LNCaP clone FGC (cell line): ENCODE measurements around the gene AXIN2.

Experiments
- DNase-seq: peaks from one replicate; pipeline ENCODE4 v3.0.0-alpha.2; 2011; ENCODE audit warnings: low read depth
- H3K4me3 ChIP-seq: 2 replicates; pipeline ENCODE4 v1.5.1; 2011; ENCODE audit warnings: mild to moderate bottlenecking, low read depth, low read length, control low read depth
- CTCF ChIP-seq: IDR thresholded peaks from 2 replicates; pipeline ENCODE4 v1.5.1; 2012; ENCODE audit warnings: mild to moderate bottlenecking; ENCODE audit not compliant: control insufficient read depth, insufficient read depth; ENCODE audit errors: extremely low read depth

Gene AXIN2

GRCh38 chr17:65558683-65559460 is 2.6 kb downstream of the AXIN2 start:
- H3K4me3 ChIP-seq, result peak overlapping the region; percentile 73
- no peak for DNase-seq
- no peak for TF ChIP-seq CTCF

GRCh38 chr17:65558311-65558682 is 3.2 kb downstream of the AXIN2 start:
- DNase-seq, result no peak
- TF ChIP-seq CTCF, result no peak
- no peak overlapping the region for H3K4me3 ChIP-seq

GRCh38 chr17:65557349-65558310 is 3.8 kb downstream of the AXIN2 start:
- TF ChIP-seq CTCF, result no peak
- no peak for DNase-seq
- no peak overlapping the region for H3K4me3 ChIP-seq

GRCh38 chr17:65556910-65557348 is 4.5 kb downstream of the AXIN2 start:
- no peak for TF ChIP-seq CTCF
- DNase-seq, result no peak
- no peak overlapping the region for H3K4me3 ChIP-seq

GRCh38 chr17:65556014-65556909 is 5.2 kb downstream of the AXIN2 start:
- peak; percentile 69 for TF ChIP-seq CTCF
- no peak for DNase-seq
- no peak overlapping the region for H3K4me3 ChIP-seq

- TF ChIP-seq CTCF, result 0 out of 2 replicates have a peak, but pooled peaks have one; percentile 13
- no peak overlapping the region for H3K4me3 ChIP-seq
- peak; percentile 46 for DNase-seq
Observed at GRCh38 chr17:65554553-65555223, 6.8 kb downstream of the AXIN2 start.
